ENCODE data around the gene DEFB123.
"Not testable (repeated sequence)": the region's sequence is repeated elsewhere in the genome, so short reads cannot be mapped to it uniquely, and the experiment has no call there.

The DEFB123 gene

GRCh38 chr20:31440012-31440659 is at the start of gene DEFB123:
Gene DEFB123 (plus strand): TSS chr20:31440632. CDS start chr20:31440699, 67 bp downstream.
- DNase-seq (ENCODE audit: low read depth in 1 of 2, low spot score in 1 of 2): no peak

DNA sequence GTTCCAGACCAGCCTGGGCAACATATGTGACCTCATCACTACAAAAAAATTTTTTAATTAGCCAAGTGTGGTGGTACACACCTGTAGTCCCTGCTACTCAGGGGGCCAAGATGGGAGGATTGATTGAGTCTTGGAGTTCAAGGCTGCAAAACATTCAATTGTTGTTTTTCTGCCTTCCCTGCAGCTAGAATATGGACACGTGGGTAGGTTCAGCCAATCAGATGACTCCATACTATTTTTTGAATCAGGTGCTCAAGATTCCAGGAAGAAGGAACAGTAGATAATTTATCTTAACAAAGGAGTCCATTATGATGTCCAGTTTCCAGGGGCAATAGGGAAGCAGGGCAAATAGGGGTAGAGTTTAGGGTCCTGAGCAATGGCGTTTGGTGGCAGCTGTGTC is 47.6 kb upstream of the DEFB123 start:
- DNase-seq (ENCODE audit: low read depth in 1 of 2, low spot score in 1 of 2): no peak

- no peak for DNase-seq (ENCODE audit: low read depth in 1 of 2, low spot score in 1 of 2)
Observed at GRCh38 chr20:31394900-31395299, 45.5 kb upstream of the DEFB123 start.

DNA sequence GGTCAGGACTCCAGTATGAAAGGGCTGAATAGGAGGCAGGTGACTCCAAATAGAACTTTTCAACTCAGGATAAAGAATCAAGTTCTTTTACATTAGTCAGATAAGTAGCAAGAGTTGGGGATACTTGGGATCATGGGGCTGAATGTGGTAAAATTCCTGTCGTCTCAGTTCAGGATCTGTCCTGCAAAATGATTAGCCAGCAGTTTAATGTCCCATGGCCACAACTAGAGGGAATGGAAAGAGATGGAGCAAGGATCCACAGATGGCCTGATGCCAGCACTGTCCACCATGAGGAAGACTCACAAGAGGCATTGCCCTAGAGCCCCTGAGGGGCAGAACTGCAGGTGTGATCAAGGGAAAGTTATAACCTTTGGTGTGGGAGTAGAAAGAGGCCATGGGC is 36.5 kb upstream of the DEFB123 start:
- DNase-seq (ENCODE audit: low read depth in 1 of 2, low spot score in 1 of 2): no peak

DNA sequence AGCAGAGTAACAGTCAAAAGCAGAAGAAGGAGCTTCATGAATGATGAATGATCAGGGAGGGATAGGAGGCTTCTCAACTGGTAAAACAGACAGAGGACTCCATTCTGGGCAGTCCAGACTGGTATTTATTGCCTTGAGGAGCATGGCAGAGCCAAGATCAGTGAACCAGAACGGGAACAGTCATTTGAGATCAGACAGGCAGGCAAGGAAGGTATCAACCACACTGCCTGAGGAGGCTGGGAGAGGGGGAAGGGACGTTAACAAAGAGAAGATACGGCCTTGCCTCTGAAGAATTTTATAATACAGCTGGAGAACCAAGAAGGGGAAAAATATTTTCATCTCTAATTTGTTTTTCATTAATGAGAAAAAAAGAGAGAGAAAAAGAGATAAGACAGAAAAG is 34.3 kb upstream of the DEFB123 start, which contains the start of gene DEFB121:
DEFB121 (minus strand) TSS at position 101 of the 400 bp plus-strand sequence; CDS start at position 38, 63 bp downstream.
- no peak for DNase-seq (ENCODE audit: low read depth in 1 of 2, low spot score in 1 of 2)

DNA sequence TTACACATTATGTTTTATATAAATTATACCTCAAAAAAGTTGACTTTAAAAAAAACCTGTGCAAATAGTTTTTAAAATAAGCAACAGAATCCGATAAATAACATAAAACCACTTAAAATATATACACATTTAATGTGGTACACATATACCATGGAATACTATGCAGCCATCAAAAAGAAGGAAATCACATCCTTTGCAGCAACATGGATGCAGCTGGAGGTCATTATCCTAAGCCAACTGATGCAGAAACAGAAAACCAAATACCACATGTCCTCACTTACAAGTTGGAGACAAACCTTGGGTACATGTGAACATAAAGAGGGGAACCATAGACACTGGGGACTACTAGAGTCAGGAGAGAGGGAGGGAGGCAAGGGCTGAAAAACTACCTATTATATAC is 30.4 kb upstream of the DEFB123 start:
- DNase-seq (ENCODE audit: low read depth in 1 of 2, low spot score in 1 of 2): no peak

DNA sequence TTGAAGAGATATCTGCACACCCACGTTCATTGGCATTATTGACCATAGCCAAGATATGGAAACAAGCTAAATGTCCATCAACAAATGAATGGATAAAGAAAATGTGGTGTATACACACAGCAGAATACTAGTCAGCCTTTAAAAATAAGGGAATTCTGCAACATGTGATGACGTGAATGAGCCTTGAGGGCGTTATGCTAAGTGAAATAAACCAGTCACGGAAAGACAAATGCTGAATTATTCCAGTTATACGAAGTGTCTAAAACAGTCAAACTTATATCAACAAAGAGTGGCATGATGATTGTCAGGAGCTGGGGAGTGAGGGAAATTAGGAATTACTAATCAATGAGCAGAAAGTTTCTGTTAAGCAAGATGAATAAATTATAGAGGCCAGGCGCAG is 26.1 kb upstream of the DEFB123 start:
- DNase-seq (ENCODE audit: low read depth in 1 of 2, low spot score in 1 of 2): no peak

DNA sequence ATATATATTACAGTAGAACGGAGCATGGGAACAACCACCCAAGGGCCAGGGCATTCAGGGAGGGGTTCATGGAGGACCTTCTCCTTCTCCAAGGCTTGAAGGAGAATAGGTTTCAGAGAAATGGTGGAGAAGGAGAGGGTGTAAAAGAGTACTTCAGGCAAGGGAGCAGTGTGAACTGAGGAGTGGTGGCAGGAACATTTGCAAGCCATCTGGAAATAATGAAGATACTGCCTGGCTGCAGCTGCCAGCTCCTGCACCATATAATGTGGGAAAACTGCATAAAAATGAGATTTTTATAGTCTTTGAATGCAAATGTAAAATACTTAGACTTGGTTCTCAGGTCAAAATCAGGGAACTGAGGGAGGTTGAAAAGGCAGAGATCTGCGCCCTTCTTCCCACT is 24.8 kb upstream of the DEFB123 start:
- no peak for DNase-seq (ENCODE audit: low read depth in 1 of 2, low spot score in 1 of 2)

GRCh38 chr20:31418307-31418706 is 22.1 kb upstream of the DEFB123 start:
- DNase-seq (ENCODE audit: low read depth in 1 of 2, low spot score in 1 of 2): no peak

GRCh38 chr20:31425797-31426196 is 14.6 kb upstream of the DEFB123 start:
- DNase-seq (ENCODE audit: low read depth in 1 of 2, low spot score in 1 of 2): no peak

GRCh38 chr20:31426891-31427551 is 13.4 kb upstream of the DEFB123 start:
- not testable (repeated sequence) for DNase-seq (ENCODE audit: low read depth in 1 of 2, low spot score in 1 of 2)

DNA sequence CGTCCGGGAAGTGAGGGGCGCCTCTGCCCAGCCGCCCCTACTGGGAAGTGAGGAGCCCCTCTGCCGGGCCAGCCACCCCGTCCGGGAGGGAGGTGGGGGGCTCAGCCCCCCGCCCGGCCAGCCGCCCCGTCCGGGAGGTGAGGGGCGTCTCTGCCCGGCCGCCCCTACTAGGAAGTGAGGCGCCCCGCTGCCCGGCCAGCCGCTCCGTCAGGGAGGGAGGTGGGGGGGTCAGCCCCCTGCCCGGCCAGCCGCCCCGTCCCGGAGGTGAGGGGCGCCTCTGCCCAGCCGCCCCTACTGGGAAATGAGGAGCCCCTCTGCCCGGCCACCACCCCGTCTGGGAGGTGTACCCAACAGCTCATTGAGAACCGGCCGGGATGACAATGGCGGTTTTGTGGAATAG is 12.9 kb upstream of the DEFB123 start:
- not testable (repeated sequence) for DNase-seq (ENCODE audit: low read depth in 1 of 2, low spot score in 1 of 2)

DNA sequence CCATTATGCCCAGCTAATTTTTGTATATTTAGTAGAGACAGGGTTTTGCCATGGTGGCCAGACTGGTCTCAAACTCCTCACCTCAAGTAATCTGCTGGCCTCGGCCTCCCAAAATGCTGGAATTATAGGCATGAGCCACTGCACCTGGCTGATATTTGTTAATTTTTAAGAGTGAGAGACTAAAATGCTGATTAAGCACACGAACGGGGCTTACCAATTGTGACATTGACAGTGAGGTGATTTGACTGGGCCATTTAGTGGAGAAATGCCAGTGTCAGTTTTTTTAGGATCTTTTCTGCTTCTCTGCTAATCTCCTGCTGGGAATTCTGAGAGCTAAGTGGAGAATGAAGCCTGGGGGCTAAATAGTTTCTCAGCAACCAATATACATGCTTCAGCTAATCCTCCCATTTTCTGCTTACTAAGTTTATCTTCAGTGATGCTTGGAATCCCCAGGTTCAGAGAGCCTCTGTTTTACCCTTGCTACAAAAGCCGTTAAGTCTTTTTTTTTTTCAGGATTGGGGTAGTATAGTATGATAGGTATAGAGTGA is 9.8 kb upstream of the DEFB123 start:
- DNase-seq (ENCODE audit: low read depth in 1 of 2, low spot score in 1 of 2): no peak

- DNase-seq (ENCODE audit: low read depth in 1 of 2, low spot score in 1 of 2): no peak
Observed at GRCh38 chr20:31446084-31446819, 5.8 kb downstream of the DEFB123 start.

- no peak for DNase-seq (ENCODE audit: low read depth in 1 of 2, low spot score in 1 of 2)
Observed at GRCh38 chr20:31449511-31450414, 9.3 kb downstream of the DEFB123 start.

- no peak for DNase-seq (ENCODE audit: low read depth in 1 of 2, low spot score in 1 of 2)
Observed at GRCh38 chr20:31452575-31452974, 12.1 kb downstream of the DEFB123 start.

GRCh38 chr20:31454361-31454760 is 13.9 kb downstream of the DEFB123 start:
- no peak for DNase-seq (ENCODE audit: low read depth in 1 of 2, low spot score in 1 of 2)

DNA sequence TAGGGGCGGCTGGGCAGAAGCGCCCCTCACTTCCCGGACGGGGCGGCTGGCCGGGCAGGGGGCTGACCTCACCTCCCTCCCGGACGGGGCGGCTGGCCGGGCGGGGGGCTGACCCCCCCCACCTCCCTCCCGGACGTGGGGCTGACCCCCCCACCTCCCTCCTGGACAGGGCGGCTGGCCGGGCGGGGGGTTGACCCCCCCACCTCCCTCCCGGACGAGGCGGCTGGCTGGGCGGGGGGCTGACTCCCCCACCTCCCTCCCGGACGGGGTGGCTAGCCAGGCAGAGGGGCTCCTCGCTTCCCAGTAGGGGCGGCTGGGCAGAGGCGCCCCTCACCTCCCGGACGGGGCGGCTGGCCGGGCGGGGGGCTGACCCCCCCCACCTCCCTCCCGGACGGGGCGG is 30.5 kb downstream of the DEFB123 start:
- not testable (repeated sequence) for DNase-seq (ENCODE audit: low read depth in 1 of 2, low spot score in 1 of 2)

GRCh38 chr20:31472395-31473330 is 32.2 kb downstream of the DEFB123 start:
- DNase-seq (ENCODE audit: low read depth in 1 of 2, low spot score in 1 of 2): no peak

Measured in activated CD4-positive, alpha-beta T cell treated with anti-CD3 and anti-CD28 coated beads, Interleukin-2, amount 50 U/mL, for 24 hours (primary cell).